H1 (cell line): ENCODE results near the gene USP16. TPM values are rescaled to one million over a fixed set of nuclear protein-coding genes. Genes with fewer than 3 reads are reported as not detected.

Experiments used
- BRCA1 ChIP-seq: IDR thresholded peaks from 2 replicates; pipeline ENCODE4 v1.6.1; 2012; ENCODE audit warnings: low read depth, low read length, improper control_type of control experiment
- NANOG ChIP-seq: IDR thresholded peaks from 2 replicates; pipeline ENCODE4 v1.6.1; 2011; ENCODE audit warnings: low read length, low read depth, mild to moderate bottlenecking, inconsistent platforms; ENCODE audit not compliant: insufficient read depth, poor library complexity, severe bottlenecking
- polyA plus RNA-seq, 7 experiments: library from polyadenylated mRNA; depleted of rRNA in 3 of 7; stranded (reverse) in 5 of 7; unstranded in 2 of 7; fragments of >200 nt in 5 of 7; fragments of 200-250 nt in 2 of 7; gene quantifications; 1 replicate in 5 of 7; 2 replicates in 1 of 7; 4 replicates in 1 of 7; pipeline versions ENCODE4 v1.2.1 to v1.2.3, GENCODE V29; 2011 to 2013; ENCODE audit warnings: missing spikeins in 2 of 7, mixed read lengths in 2 of 7
- total RNA-seq: library from RNA; stranded (reverse); fragmentation: NEBNext Ultra II Directional; extraction: Animal tissue kit (Norgen Biotek cat#: 25700); gene quantifications from 2 replicates; pipeline ENCODE4 v1.2.1, GENCODE V29; 2021
- TF ChIP-seq, protein P1 (sequence below): IDR thresholded peaks from 2 replicates; pipeline ENCODE4 v1.6.1; 2011; ENCODE audit warnings: low read length, improper control_type of control experiment

The USP16 gene
- total and polyA plus RNA-seq, 2 of the 8 experiments (the other 6 are each of a cell fraction or from before 2014, with no cell fraction given) = 3.4 to 19.1 TPM

DNA sequence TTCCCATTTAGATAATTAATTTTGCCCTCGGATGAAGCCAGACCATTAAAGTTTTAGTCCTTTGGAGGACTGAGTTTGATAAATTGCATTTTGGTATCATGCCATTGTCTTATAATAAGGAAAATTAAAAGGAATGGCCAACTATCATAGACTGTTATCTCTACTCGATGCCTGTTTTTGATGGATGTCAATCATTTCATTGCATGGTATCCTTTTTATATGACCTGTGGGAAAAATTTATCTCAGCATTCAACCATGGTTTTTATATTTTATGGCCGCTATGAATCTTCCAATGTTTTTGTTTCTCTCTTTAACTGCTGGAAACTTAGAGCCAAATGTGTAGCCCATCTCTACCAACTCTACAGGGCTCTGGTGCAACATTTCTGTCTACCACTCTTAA lies 58.8 kb downstream of the USP16 start (continued):
- TF ChIP-seq, protein P1, sequence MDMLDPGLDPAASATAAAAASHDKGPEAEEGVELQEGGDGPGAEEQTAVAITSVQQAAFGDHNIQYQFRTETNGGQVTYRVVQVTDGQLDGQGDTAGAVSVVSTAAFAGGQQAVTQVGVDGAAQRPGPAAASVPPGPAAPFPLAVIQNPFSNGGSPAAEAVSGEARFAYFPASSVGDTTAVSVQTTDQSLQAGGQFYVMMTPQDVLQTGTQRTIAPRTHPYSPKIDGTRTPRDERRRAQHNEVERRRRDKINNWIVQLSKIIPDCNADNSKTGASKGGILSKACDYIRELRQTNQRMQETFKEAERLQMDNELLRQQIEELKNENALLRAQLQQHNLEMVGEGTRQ = no peak
- TF ChIP-seq NANOG (no peak), BRCA1 (no peak)
